KG1 (cell line): Measurements from ENCODE around the gene OR5L1.

ENCODE experiments used
- DNase-seq: peaks from one replicate; lab custom pipeline; 2025; lab: John Stamatoyannopoulos, UW

OR5L1 gene

DNA sequence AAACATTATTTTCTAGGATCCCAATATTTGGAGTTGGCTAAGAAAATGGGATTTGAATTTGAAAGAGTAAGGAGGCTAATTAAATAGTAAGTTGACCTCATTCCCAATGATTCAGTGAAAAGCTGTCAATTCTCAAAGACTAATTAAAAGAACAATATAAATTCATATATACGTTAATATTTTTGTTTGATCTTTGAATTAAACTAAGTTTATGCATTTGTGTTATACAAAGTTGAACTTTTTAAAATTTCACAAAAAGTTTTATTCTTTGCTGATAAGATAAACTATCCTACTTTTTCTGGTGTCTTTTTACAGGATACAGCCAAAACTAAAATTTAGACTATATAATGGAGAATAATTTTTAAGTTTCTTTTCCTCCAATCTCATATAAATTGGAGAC, at the start of gene OR5L1:
Gene OR5L1, plus strand, starts transcription at position 301 of the 400 bp plus-strand sequence. CDS start 100 bp downstream, outside the sequence.
- no peak for DNase-seq

DNA sequence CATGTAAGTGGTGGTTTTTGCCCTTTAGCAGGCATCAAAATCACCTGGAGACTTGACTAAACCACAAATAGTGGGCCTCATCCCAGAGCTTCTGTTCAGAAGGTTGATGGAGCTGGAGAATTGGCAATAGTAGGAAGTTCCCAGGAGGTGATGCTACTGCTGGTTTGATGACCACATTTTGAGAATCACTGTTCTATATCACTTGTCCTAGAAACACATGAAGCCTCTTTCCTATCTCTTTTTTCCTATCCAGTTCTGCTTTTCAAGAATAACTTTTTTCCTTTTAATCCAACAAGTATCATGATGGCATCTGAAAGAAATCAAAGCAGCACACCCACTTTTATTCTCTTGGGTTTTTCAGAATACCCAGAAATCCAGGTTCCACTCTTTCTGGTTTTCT, 38.0 kb upstream of the OR5L1 start, which contains the start of gene OR5D13:
Gene OR5D13, plus strand, starts transcription at position 301 of the 400 bp plus-strand sequence. Its CDS starts 0 bp downstream, at position 301.
- DNase-seq = no peak

- no peak for DNase-seq
Observed at GRCh38 chr11:55791606-55792005, 19.6 kb upstream of the OR5L1 start.

- DNase-seq = no peak
Observed at GRCh38 chr11:55793321-55793720, 17.8 kb upstream of the OR5L1 start.

DNA sequence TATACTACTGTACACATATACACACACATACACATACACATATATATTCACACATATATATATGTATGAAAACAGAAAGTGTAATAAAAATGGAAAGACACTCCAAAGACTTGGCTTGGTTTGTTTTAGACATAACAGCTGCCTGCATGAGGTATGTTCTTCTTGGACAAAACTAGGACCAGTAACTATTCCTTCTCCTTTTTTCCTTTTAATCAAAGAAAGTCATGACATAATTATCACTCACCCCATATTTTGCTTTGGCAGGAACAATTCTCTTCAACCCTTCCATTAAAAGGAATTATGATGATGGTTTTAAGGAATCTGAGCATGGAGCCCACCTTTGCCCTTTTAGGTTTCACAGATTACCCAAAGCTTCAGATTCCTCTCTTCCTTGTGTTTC, 15.9 kb upstream of the OR5L1 start, which contains the start of gene OR5D14:
Gene OR5D14, plus strand, starts transcription at position 301 of the 400 bp plus-strand sequence. Its CDS starts 0 bp downstream, at position 301.
- DNase-seq = no peak

DNA sequence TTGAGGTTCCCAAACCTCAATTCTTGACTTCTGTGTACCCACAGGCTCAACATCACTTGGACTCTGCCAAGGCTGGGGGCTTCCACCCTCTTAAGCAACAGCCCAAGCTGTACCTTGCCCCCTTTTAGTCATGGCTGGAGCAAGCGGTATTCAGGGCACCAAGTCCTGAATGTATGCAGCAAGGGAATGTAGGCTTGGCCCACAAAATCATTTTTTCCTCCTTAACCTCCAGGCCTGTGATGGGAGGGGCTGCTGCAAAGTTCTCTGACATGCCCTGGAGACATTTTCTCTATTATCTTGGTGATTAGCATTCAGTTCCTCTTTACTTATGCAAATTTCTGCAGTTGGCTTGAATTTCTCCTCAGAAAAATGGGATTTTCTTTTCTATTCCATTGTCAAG, 4.9 kb upstream of the OR5L1 start:
- no peak for DNase-seq

- DNase-seq = no peak
Observed at GRCh38 chr11:55819330-55819729, 8.2 kb downstream of the OR5L1 start, which contains the start of gene OR5D18. Gene OR5D18, plus strand, starts transcription at chr11:55819630. Its CDS starts 0 bp downstream, at chr11:55819630.

GRCh38 chr11:55826919-55827318, 15.8 kb downstream of the OR5L1 start, which contains the start of gene OR5L2:
Gene OR5L2, plus strand, starts transcription at chr11:55827219. Its CDS starts 0 bp downstream, at chr11:55827219.
- no peak for DNase-seq

- DNase-seq = no peak
Observed at GRCh38 chr11:55838452-55838851, 27.3 kb downstream of the OR5L1 start, which contains the start of gene OR5D16. Gene OR5D16, plus strand, starts transcription at chr11:55838752. Its CDS starts 0 bp downstream, at chr11:55838752.

GRCh38 chr11:55847453-55847852, 36.3 kb downstream of the OR5L1 start:
- DNase-seq = no peak

- no peak for DNase-seq
Observed at GRCh38 chr11:55849037-55849436, 37.9 kb downstream of the OR5L1 start.

- no peak for DNase-seq
Observed at GRCh38 chr11:55852141-55852540, 41.0 kb downstream of the OR5L1 start.

DNA sequence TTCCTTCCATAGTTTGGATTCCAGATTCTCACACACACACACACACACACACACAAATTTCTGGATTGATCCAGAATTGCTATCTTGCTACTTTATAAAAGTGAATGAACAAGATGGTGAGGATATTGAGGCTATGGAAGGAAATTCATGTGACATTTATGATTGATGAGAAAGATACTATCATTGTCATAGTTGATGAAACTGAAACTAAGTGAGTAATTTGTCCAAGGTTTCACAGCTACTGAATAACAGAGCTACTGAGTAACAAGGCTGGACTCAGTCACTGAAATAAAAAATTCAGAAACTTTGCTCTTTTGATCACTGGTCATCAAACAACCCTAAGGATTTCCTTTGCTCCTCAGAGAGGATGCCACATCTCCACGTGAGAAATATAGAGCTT, 43.5 kb downstream of the OR5L1 start:
- no peak for DNase-seq
